Measurements from ENCODE around the gene LIM2. TPM values are rescaled to one million over a fixed set of nuclear protein-coding genes. Genes with fewer than 3 reads are reported as not detected.

The LIM2 gene
- total and polyA plus RNA-seq, 9 of the 15 experiments (the other 6 are each of a cell fraction or from before 2014, with no cell fraction given): 0.07 to 0.45 (median 0.18) TPM; not detected in 4

- intact Hi-C loops (cut with micrococcal nuclease): no loop called here
- Histone ChIP-seq H3K36me3 (ENCODE audit: control insufficient read depth, insufficient read depth, low read length) (peaks cover 12% of the 10 kb centered on the region; the same call in 2 of the 3 replicates), H3K4me2 (ENCODE audit: insufficient read depth, low read length) (no peak overlapping the region), H3K4me3 (no peak overlapping the region), H3K79me2 (ENCODE audit: control insufficient read depth, insufficient read depth, low read length) (peaks cover 25% of the 10 kb centered on the region), H4K20me1 (replicated peaks; ENCODE audit: control insufficient read depth, insufficient read depth, low read length) (0 out of 2 replicates have a peak, but pooled peaks cover 4% of the 10 kb centered on the region), H3K27me3 (ENCODE audit: control insufficient read depth in 2 of 2, insufficient read depth in 2 of 2, low read length in 2 of 2) (no peaks in the 10 kb centered on the region), H3K9me3 (replicated peaks; ENCODE audit: control insufficient read depth, insufficient read depth, low read depth, low read length) (no peaks in the 10 kb centered on the region), H3K9me1 (ENCODE audit: control insufficient read depth, insufficient read depth, low read length) (no peaks in the 10 kb centered on the region), H3K9ac (ENCODE audit: insufficient read depth in 1 of 2, low read depth in 2 of 2, low read length in 2 of 2) (peak overlapping the region in 1 of 2 experiments; percentile 20; a peak in 1 of 4 replicates), H2AFZ (ENCODE audit: low read depth, low read length) (no peak overlapping the region), H3K27ac (ENCODE audit: extremely low read depth, low read depth, low read length) (no peak overlapping the region), H3K4me1 (replicated peaks in 1 of 2; ENCODE audit: control insufficient read depth in 2 of 2, insufficient read depth in 2 of 2, low read length in 2 of 2) (peaks cover 12 to 17% of the 10 kb centered on the region in 2 experiments; a peak in 4 of 5 replicates)
- no peak for TF ChIP-seq SFPQ (IDR thresholded peaks at IDR 0.05; ENCODE audit: low read depth, low read length)
- no peak for TF ChIP-seq ZKSCAN3 (CRISPR knock-in tag; IDR thresholded peaks at IDR 0.05)
- TF ChIP-seq FIP1L1 (IDR thresholded peaks at IDR 0.05; ENCODE audit: low read depth, low read length, poor library complexity, severe bottlenecking): no peak
- no peak for TF ChIP-seq MTA3 (IDR thresholded peaks at IDR 0.05; ENCODE audit: borderline replicate concordance)
- FAIRE-seq (no peak), DNase-seq (ENCODE audit: extremely low read depth in 1 of 4, low spot score in 3 of 4) (no peak), ATAC-seq (no peak)
- 87% methylated on average over 7 of the region's 7 CpGs for WGBS (ENCODE audit: insufficient coverage, low coverage, missing lambda C conversion rate)
- no TSS peak for BruUV-seq (replicated peaks)
- in situ Hi-C loops (cut with MboI): no loop called here
- ChIA-PET CTCF (ENCODE audit: low intra/inter-chr PET ratio) (no interaction called here), POLR2A (interaction anchor here (0.7 to 1.2 kb wide), 2 partner anchors 11 to 19 kb away, joined by 3 read pairs; no protein-coding TSS in a partner anchor)
Measured at GRCh38 chr19:51357952-51358351, 29.8 kb downstream of the LIM2 start.
